Heart left ventricle (tissue), 16 donors: ENCODE results near the gene KRT2. TPM values are rescaled to one million over a fixed set of nuclear protein-coding genes. Genes with fewer than 3 reads are reported as not detected.
A peak's percentile ranks its signal among the peaks of the same experiment; 100 is the strongest.

Experiments
- ATAC-seq, 4 donors: fragments of 200-7000 bp; cut with Tn5 transposase; one replicate each; pipeline ENCODE4 v1.9.1; 2020 to 2022; ENCODE audit warnings: moderate library complexity in 4 of 4, mild to moderate bottlenecking in 3 of 4, moderate number of reproducible peaks in 1 of 4
- DNase-seq, 5 donors: peaks; one replicate each; pipeline ENCODE4 v3.0.0-alpha.2; 2020
- H3K27ac ChIP-seq, 12 donors: fragments of 200-600 bp; sonication (generic) in 4 of 12; one replicate each; pipeline versions ENCODE4 v1.5.0 to v1.8.0; 2016 to 2022; ENCODE audit warnings: mild to moderate bottlenecking in 2 of 12
- H3K27me3 ChIP-seq, 9 donors: fragments of 200-600 bp; sonication (generic) in 2 of 9; one replicate each; pipeline versions ENCODE4 v1.5.1 to v1.8.0; 2016 to 2022; ENCODE audit warnings: mild to moderate bottlenecking in 3 of 9
- H3K36me3 ChIP-seq, 9 donors: fragments of 200-600 bp; sonication (generic) in 2 of 9; one replicate each; pipeline versions ENCODE4 v1.5.0 to v1.8.0; 2018 to 2022; ENCODE audit warnings: mild to moderate bottlenecking in 2 of 9
- H3K4me1 ChIP-seq, 12 donors: fragments of 200-600 bp; sonication (generic) in 4 of 12; one replicate each; pipeline versions ENCODE4 v1.5.0 to v1.8.0; 2016 to 2022; ENCODE audit warnings: mild to moderate bottlenecking in 3 of 12
- H3K4me3 ChIP-seq, 12 donors: fragments of 200-600 bp; sonication (generic) in 4 of 12; one replicate each; pipeline versions ENCODE4 v1.5.0 to v1.8.0; 2017 to 2022; ENCODE audit warnings: mild to moderate bottlenecking in 9 of 12, moderate library complexity in 4 of 12
- H3K9me3 ChIP-seq, 12 donors: fragments of 200-600 bp; sonication (generic) in 4 of 12; one replicate each; pipeline versions ENCODE4 v1.5.0 to v1.8.0; 2016 to 2022; ENCODE audit warnings: mild to moderate bottlenecking in 1 of 12
- POLR2A ChIP-seq, 2 donors: fragments of 450-650 bp; IDR thresholded peaks; one replicate each; pipeline ENCODE4 v1.6.1; 2017; ENCODE audit warnings: antibody characterized with exemption in 2 of 2, mild to moderate bottlenecking in 2 of 2, moderate library complexity in 2 of 2
- WGBS, 4 donors: extraction: QIAGEN DNeasy Blood & Tissue Kit in 2 of 4; methylation state at CpG; one replicate each; pipeline versions ENCODE4 v1.1.5 to v1.1.7; 2013 to 2018; 5-methylcytosine and 5-hydroxymethylcytosine counted together
- intact Hi-C, 10 donors: fragments of 100-400 bp; cut with DNase I; formaldehyde crosslinking; loops; one replicate each; pipeline versions ENCODE4 v1.11.1 to v1.14.2; 2022
- polyA plus RNA-seq, 2 donors: library from polyadenylated mRNA; stranded (reverse); fragments of 200-250 nt; gene quantifications; one replicate each; pipeline ENCODE4 v1.2.3, GENCODE V29; 2013
- total RNA-seq, 9 donors: library from RNA; depleted of rRNA in 2 of 9; stranded (reverse); fragments of >200 nt in 2 of 9; fragmentation: NEBNext Ultra II Directional in 3 of 9; extraction: Animal tissue kit (Norgen Biotek cat#: 25700) in 3 of 9; gene quantifications; one replicate each; pipeline versions ENCODE4 v1.1.0 to v1.2.4, GENCODE V29; 2016 to 2023
- TF ChIP-seq, protein P1 (sequence below), 12 donors: fragments of 200-600 bp; sonication (generic) in 4 of 12; IDR thresholded peaks; one replicate each; pipeline versions ENCODE4 v1.5.0 to v1.8.0; 2018 to 2022; ENCODE audit warnings: antibody characterized with exemption in 12 of 12, mild to moderate bottlenecking in 5 of 12
- donor health status: ischemic (EF 13 %, LVEDD 7.1; RV severe dilation, severe dysfunction).
- donor health status: healthy with polysubstance abuse.
- donor health status: DM: no; HTN: yes; CAD: no.
- donor health status: DM: no; HTN: no; CAD: no.
- donor health status: ischemic (EF 25% LVEDD 6.9; RV normal size, moderate dysfunction).
- donor health status: ischemic (EF 25% LVEDD 5.7; RV mildly dilated, moderate dysfunction).
- donor health status: healthy.
- donor health status: DM: yes; HTN: yes; CAD: no.
- donor health status: ischemic (EF 35%, LVEDD 5.7; RV mildly dilated, moderate dysfunction).
- donor health status: nonischemic (EF 11% LVEDD 7.7; RV severe dilation, severe dysfunction).
- donor health status: DM: yes; HTN: yes; CAD: no.
- donor health status: PGD.
- donor health status: ischemic (EF 29% LVEDD 5.4; RV normal size, mild dysfunction).
- donor health status: nonischemic (EF 23%, LVEDD 6.1; RV moderate dilation, normal function).

The KRT2 gene
- total and polyA plus RNA-seq, 11 donors = not detected

- Histone ChIP-seq H3K4me1 (no peaks in the 10 kb centered on the region), H3K4me3 (no peak overlapping the region), H3K27ac (no peak overlapping the region), H3K36me3 (no peaks in the 10 kb centered on the region), H3K9me3 (no peaks in the 10 kb centered on the region), H3K27me3 (peaks cover 0 to 35% (median 2%) of the 10 kb centered on the region in 9 donors)
- intact Hi-C loops = no loop called here
- no peak for ATAC-seq
- WGBS, 4 donors = 59 to 83% (median 70%) methylated on average over 2 of the region's 2 CpGs
- DNase-seq = no peak
- TF ChIP-seq, protein P1, sequence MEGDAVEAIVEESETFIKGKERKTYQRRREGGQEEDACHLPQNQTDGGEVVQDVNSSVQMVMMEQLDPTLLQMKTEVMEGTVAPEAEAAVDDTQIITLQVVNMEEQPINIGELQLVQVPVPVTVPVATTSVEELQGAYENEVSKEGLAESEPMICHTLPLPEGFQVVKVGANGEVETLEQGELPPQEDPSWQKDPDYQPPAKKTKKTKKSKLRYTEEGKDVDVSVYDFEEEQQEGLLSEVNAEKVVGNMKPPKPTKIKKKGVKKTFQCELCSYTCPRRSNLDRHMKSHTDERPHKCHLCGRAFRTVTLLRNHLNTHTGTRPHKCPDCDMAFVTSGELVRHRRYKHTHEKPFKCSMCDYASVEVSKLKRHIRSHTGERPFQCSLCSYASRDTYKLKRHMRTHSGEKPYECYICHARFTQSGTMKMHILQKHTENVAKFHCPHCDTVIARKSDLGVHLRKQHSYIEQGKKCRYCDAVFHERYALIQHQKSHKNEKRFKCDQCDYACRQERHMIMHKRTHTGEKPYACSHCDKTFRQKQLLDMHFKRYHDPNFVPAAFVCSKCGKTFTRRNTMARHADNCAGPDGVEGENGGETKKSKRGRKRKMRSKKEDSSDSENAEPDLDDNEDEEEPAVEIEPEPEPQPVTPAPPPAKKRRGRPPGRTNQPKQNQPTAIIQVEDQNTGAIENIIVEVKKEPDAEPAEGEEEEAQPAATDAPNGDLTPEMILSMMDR (IDR thresholded peaks at IDR 0.05) = no peak
- no peak for TF ChIP-seq POLR2A (IDR thresholded peaks at IDR 0.05)
Measured at GRCh38 chr12:52682381-52682660, 30.3 kb upstream of the KRT2 start.

DNA sequence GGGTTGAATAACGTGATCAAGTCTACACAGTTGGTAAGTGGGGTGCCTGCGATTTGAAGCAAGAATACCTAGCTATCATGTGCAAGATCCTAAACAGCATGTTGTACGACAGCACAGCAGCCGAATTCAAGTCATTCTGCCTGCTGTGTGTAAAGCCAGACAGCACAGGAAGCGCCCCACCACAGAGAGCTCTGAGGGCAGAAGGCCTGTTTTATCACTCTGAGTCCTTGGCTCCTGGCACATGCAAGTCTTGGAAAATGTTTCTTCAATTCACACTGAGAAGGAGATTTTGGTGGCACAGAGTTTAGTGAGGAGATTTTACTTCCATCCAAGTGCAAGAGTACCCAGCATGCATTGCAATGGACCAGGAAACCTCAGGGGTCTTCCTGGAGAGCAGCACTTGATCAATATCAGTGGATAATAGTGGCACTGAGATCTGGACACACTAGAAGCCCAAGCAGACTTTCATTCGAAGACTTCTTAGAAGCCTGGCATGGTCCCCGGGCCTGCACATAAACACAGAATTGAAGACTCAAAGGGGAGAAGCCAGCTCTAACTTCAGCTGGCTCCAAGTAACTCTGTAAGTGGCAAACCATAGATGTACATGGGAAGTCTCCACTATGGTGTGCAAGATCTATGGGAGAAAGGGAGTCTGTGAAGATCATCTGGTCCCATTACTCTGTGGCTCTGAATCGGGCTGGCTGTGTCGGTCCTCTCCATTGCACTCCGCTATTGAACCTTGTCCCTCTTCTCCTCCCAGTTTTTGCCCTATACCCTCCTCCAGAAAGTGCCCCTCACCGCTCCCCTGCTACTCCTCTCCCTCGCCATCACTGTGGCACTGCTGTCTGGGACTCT lies 29.7 kb upstream of the KRT2 start:
- peaks cover 0 to 31% (median 0%) of the 10 kb centered on the region in 9 donors for H3K27me3 ChIP-seq
- intact Hi-C loops = no loop called here
- H3K9me3 ChIP-seq = no peaks in the 10 kb centered on the region
- DNase-seq = no peak
- no peaks in the 10 kb centered on the region for H3K36me3 ChIP-seq
- no peaks in the 10 kb centered on the region for H3K4me1 ChIP-seq
- no peak overlapping the region for H3K27ac ChIP-seq
- H3K4me3 ChIP-seq = no peak overlapping the region
- WGBS, 4 donors = 65 to 84% (median 79%) methylated on average over 12 of the region's 12 CpGs
- ATAC-seq = peak in 1 of 4 donors; percentile 13
- no peak for TF ChIP-seq POLR2A (IDR thresholded peaks at IDR 0.05)
- TF ChIP-seq, protein P1 (IDR thresholded peaks at IDR 0.05) = no peak

DNA sequence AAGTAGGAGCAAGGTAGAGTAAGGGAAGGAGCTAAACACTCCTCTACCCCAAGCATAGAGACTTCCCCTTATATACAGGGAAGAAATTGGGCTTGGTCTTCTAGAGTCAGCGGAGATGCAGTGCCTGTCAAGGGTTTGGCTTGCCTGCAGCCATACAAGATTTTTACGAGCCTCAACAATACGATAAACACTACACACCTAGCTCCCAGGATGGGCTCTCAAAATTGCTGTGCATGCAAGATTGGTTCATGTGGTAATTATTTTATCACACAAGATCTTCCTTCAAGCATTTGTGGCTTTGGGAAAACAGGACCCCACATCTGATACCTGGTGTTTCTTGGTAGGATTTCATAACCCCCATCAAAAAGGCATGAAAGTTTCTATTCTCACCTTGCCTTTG lies 28.4 kb upstream of the KRT2 start, which contains the start of gene KRT1:
Gene KRT1, minus strand, starts transcription at position 45 of the 400 bp plus-strand sequence. CDS start 59 bp downstream, outside the sequence.
- H3K9me3 ChIP-seq = no peaks in the 10 kb centered on the region
- intact Hi-C loops = no loop called here
- TF ChIP-seq POLR2A (IDR thresholded peaks at IDR 0.05) = no peak
- TF ChIP-seq, protein P1 (IDR thresholded peaks at IDR 0.05) = no peak
- 85 to 89% (median 86%) methylated on average over 3 of the region's 3 CpGs for WGBS, 4 donors
- H3K4me3 ChIP-seq = no peak within 1 kb of the TSS
- DNase-seq (no peak), ATAC-seq (no peak)
- no peaks in the 10 kb centered on the region for H3K36me3 ChIP-seq
- no peak within 1 kb of the TSS for H3K27ac ChIP-seq
- no peaks in the 10 kb centered on the region for H3K4me1 ChIP-seq
- H3K27me3 ChIP-seq = peaks cover 0 to 22% (median 0%) of the 10 kb centered on the region in 9 donors

- no peak for TF ChIP-seq POLR2A (IDR thresholded peaks at IDR 0.05)
- Histone ChIP-seq H3K27ac (no peak overlapping the region), H3K9me3 (no peaks in the 10 kb centered on the region), H3K4me3 (no peak overlapping the region), H3K27me3 (peaks cover 0 to 25% (median 0%) of the 10 kb centered on the region in 9 donors), H3K36me3 (no peaks in the 10 kb centered on the region), H3K4me1 (no peaks in the 10 kb centered on the region)
- intact Hi-C loops = loop anchor here in 1 of 10 donors (10.0 kb wide), 1 partner anchor 185 kb away; no protein-coding TSS in a partner anchor
- 82 to 93% (median 89%) methylated on average over 5 of the region's 5 CpGs for WGBS, 4 donors
- DNase-seq (no peak), ATAC-seq (no peak)
Measured at GRCh38 chr12:52679875-52680274, 27.9 kb upstream of the KRT2 start.
